22Rv1 (cell line): Measurements from ENCODE around the gene KCNQ5.
"Not testable (repeated sequence)": the region's sequence is repeated elsewhere in the genome, so short reads cannot be mapped to it uniquely, and the experiment has no call there.

Experiments
- H3K27ac ChIP-seq: fragments of 450-650 bp; 2 replicates; pipeline ENCODE4 v1.5.1; 2017
- ZFX ChIP-seq: fragments of 450-650 bp; IDR thresholded peaks from 2 replicates; pipeline ENCODE4 v1.6.1; 2017; ENCODE audit warnings: antibody characterized with exemption, borderline replicate concordance
- TF ChIP-seq, protein P1 (sequence below): fragments of 450-650 bp; IDR thresholded peaks from 2 replicates; pipeline ENCODE4 v1.5.1; 2017; ENCODE audit warnings: mild to moderate bottlenecking

KCNQ5 gene

DNA sequence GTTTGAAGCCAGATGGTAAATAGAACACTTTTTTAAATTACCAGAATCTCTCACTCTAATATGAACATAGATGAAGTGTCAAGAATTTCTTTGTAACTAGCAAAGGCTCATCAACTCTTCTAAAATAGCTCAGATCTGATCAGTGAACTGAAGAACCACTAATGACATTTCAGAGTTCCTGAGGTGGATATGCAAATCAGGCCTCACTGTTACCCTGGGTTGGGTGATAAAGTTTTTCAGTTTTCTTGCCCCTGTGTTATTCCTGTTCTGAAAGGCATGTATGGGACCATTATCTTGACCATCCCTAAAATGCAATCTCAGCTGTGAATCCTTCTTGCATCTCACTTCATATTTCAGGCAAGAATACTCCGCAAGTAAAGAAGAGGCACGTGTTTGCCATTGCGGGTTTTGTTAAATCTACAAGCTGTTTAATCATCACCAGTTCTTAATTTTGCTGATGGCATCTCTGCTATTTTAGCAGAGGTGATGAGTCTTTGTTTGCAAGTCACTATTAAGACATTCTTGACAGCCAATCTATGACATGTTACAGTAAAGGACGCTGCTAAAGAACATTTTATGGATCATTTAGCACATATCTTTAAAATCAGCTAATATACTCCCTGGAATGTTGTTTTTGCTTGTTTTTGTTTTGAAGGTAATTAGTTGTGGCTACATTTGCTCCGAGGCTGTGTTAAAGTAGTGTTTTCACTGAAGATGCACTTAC is 555.5 kb downstream of the KCNQ5 start:
- no peak overlapping the region for H3K27ac ChIP-seq
- no peak for TF ChIP-seq ZFX
- TF ChIP-seq, protein P1, sequence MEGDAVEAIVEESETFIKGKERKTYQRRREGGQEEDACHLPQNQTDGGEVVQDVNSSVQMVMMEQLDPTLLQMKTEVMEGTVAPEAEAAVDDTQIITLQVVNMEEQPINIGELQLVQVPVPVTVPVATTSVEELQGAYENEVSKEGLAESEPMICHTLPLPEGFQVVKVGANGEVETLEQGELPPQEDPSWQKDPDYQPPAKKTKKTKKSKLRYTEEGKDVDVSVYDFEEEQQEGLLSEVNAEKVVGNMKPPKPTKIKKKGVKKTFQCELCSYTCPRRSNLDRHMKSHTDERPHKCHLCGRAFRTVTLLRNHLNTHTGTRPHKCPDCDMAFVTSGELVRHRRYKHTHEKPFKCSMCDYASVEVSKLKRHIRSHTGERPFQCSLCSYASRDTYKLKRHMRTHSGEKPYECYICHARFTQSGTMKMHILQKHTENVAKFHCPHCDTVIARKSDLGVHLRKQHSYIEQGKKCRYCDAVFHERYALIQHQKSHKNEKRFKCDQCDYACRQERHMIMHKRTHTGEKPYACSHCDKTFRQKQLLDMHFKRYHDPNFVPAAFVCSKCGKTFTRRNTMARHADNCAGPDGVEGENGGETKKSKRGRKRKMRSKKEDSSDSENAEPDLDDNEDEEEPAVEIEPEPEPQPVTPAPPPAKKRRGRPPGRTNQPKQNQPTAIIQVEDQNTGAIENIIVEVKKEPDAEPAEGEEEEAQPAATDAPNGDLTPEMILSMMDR = no peak

GRCh38 chr6:73180076-73180738 is 558.3 kb downstream of the KCNQ5 start:
- no peak overlapping the region for H3K27ac ChIP-seq

GRCh38 chr6:73180763-73181619 is 559.1 kb downstream of the KCNQ5 start:
- H3K27ac ChIP-seq = no peak overlapping the region
- no peak for TF ChIP-seq ZFX
- TF ChIP-seq, protein P1 = peak; percentile 86

More at GRCh38 chr6:73180076-73180738, 558.3 kb downstream of the KCNQ5 start:
- TF ChIP-seq, protein P1 = no peak
- no peak for TF ChIP-seq ZFX

GRCh38 chr6:73182021-73182607 is 560.2 kb downstream of the KCNQ5 start:
- no peak overlapping the region for H3K27ac ChIP-seq

GRCh38 chr6:73193302-73193701 is 571.4 kb downstream of the KCNQ5 start:
- not testable (repeated sequence) for H3K27ac ChIP-seq

More at GRCh38 chr6:73182021-73182607, 560.2 kb downstream of the KCNQ5 start:
- TF ChIP-seq ZFX = no peak

DNA sequence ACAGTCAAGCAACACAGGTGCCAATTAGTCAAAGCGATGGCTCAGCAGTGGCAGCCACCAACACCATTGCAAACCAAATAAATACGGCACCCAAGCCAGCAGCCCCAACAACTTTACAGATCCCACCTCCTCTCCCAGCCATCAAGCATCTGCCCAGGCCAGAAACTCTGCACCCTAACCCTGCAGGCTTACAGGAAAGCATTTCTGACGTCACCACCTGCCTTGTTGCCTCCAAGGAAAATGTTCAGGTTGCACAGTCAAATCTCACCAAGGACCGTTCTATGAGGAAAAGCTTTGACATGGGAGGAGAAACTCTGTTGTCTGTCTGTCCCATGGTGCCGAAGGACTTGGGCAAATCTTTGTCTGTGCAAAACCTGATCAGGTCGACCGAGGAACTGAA is 572.9 kb downstream of the KCNQ5 start:
- TF ChIP-seq ZFX = no peak
- TF ChIP-seq, protein P1 = no peak
- no peak overlapping the region for H3K27ac ChIP-seq

GRCh38 chr6:73200247-73200646 is 578.4 kb downstream of the KCNQ5 start:
- TF ChIP-seq, protein P1 = no peak
- no peak for TF ChIP-seq ZFX
- no peak overlapping the region for H3K27ac ChIP-seq
